ENCODE results near the gene CACHD1. TPM values are rescaled to one million over a fixed set of nuclear protein-coding genes. Genes with fewer than 3 reads are reported as not detected.

Gene CACHD1
- total and polyA plus RNA-seq, 2 donors (not counting 1 experiment from before 2014, with no cell fraction given) = 2.9 to 5.4 TPM

DNA sequence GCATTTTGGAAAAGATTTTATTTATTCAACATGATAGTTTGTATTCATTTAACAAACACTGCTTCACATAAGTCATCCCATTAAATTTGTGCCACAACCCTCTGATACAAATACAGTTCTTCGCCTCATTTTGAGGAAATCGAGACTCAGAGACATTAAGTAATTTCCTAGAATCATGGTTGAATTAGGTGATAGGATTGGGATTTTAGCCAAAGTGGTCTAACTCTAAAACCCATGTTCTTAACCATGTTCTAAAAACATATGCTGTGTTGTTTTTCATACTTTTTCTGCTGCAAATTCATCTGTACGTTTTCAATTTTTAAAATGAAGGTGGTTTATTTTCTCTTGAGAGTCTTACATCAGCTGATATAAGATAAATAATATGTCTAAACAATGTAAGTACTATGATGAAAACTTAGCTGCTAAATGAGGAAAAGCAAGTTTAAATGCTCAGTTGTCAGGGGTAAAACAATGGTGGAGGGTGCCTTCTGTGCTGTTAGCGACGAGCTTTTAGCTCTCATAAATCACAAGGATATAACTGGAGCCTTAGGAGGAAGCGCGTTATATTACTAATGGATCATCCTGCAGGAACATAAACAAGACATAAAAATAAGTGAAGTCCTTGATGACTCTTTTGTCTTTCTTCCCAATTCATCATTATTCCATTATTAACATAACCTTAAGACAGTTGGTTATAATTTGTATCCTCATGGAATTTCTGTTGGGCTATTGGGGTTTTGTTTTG lies 97.7 kb downstream of the CACHD1 start:
- Histone ChIP-seq H3K79me2 (ENCODE audit: control insufficient read depth, insufficient read depth, low read length) (no peaks in the 10 kb centered on the region), H4K20me1 (ENCODE audit: control insufficient read depth, extremely low read depth, insufficient read depth, low read length) (no peaks in the 10 kb centered on the region), H3K9me3 (ENCODE audit: control insufficient read depth, insufficient read depth, low read depth, low read length) (no peaks in the 10 kb centered on the region), H3K4me3 (replicated peaks in 1 of 4; ENCODE audit: control extremely low read depth in 1 of 4, insufficient read depth in 1 of 4, low read depth in 3 of 4, low read length in 4 of 4) (no peak overlapping the region), H3K4me2 (ENCODE audit: extremely low read depth, insufficient read depth, low read length) (no peak overlapping the region), H3K36me3 (ENCODE audit: control insufficient read depth, insufficient read depth, low read length) (no peaks in the 10 kb centered on the region), H3K27ac (ENCODE audit: insufficient read depth, low read length) (no peak overlapping the region), H3K27me3 (ENCODE audit: control insufficient read depth, insufficient read depth, low read length) (no peaks in the 10 kb centered on the region), H2AFZ (ENCODE audit: low read length) (no peak overlapping the region), H3K4me1 (ENCODE audit: control insufficient read depth, extremely low read depth, insufficient read depth, low read length) (no peaks in the 10 kb centered on the region), H3K9ac (ENCODE audit: insufficient read depth, low read length) (no peak overlapping the region)
- TF ChIP-seq CTCF (conservative IDR thresholded peaks at IDR 0.05 in 1 of 2, IDR thresholded peaks at IDR 0.05 in 1 of 2; ENCODE audit: low read depth in 1 of 2, low read length in 2 of 2) (no peak), EZH2 (IDR thresholded peaks at IDR 0.05; ENCODE audit: low read length, missing control alignments) (no peak)
- peak in 1 of 2 donors; percentile 50 for DNase-seq (ENCODE audit: low read depth in 2 of 2)

DNA sequence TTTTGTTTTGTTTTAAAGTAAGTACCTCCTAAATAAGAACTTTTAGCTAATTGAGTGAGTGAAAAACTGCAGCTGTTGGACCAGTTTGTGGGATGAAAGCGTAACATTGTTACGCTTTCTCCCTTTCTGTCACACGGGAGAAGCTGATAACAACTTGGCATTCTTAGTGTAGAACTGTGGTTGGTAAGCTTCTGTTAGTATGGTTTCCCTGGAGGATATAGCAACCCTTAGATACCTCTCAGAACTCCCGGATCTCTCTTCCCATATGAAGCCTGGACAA lies 98.2 kb downstream of the CACHD1 start:
- no peak for TF ChIP-seq CTCF (conservative IDR thresholded peaks at IDR 0.05 in 1 of 2, IDR thresholded peaks at IDR 0.05 in 1 of 2; ENCODE audit: low read depth in 1 of 2, low read length in 2 of 2)
- no peak for TF ChIP-seq EZH2 (IDR thresholded peaks at IDR 0.05; ENCODE audit: low read length, missing control alignments)
- H3K4me3 ChIP-seq (replicated peaks in 1 of 4; ENCODE audit: control extremely low read depth in 1 of 4, insufficient read depth in 1 of 4, low read depth in 3 of 4, low read length in 4 of 4) = no peak overlapping the region
- no peaks in the 10 kb centered on the region for H3K4me1 ChIP-seq (ENCODE audit: control insufficient read depth, extremely low read depth, insufficient read depth, low read length)

DNA sequence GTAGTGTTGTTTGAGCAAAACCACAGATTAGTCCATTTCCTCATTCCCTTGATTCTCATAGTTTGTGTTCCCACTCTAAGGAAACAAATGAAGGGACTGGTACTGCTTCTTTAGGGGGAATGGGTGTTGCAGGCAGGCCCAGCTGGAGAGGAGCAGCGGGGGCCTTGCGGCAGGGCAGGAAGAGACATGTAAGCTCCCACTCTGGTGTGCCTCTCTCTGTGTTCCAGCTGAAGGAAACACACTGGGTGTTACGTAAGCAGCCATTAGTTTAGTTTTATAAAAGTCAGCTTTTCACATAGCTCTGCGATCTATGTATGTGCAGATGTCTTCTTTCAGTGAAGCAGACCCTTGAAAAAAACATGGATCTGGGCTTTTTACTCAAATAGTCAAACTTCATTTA lies 99.5 kb downstream of the CACHD1 start:
- Histone ChIP-seq H3K9ac (ENCODE audit: insufficient read depth, low read length) (no peak overlapping the region), H4K20me1 (ENCODE audit: control insufficient read depth, extremely low read depth, insufficient read depth, low read length) (no peaks in the 10 kb centered on the region), H3K9me3 (ENCODE audit: control insufficient read depth, insufficient read depth, low read depth, low read length) (no peaks in the 10 kb centered on the region), H3K79me2 (ENCODE audit: control insufficient read depth, insufficient read depth, low read length) (no peaks in the 10 kb centered on the region), H3K4me3 (replicated peaks in 1 of 4; ENCODE audit: control extremely low read depth in 1 of 4, insufficient read depth in 1 of 4, low read depth in 3 of 4, low read length in 4 of 4) (no peak overlapping the region), H3K27me3 (ENCODE audit: control insufficient read depth, insufficient read depth, low read length) (no peaks in the 10 kb centered on the region), H3K36me3 (ENCODE audit: control insufficient read depth, insufficient read depth, low read length) (no peaks in the 10 kb centered on the region), H2AFZ (ENCODE audit: low read length) (peak overlapping the region; percentile 54), H3K27ac (ENCODE audit: insufficient read depth, low read length) (no peak overlapping the region), H3K4me2 (ENCODE audit: extremely low read depth, insufficient read depth, low read length) (no peak overlapping the region), H3K4me1 (ENCODE audit: control insufficient read depth, extremely low read depth, insufficient read depth, low read length) (no peaks in the 10 kb centered on the region)
- TF ChIP-seq CTCF (conservative IDR thresholded peaks at IDR 0.05 in 1 of 2, IDR thresholded peaks at IDR 0.05 in 1 of 2; ENCODE audit: low read depth in 1 of 2, low read length in 2 of 2) = no peak
- TF ChIP-seq EZH2 (IDR thresholded peaks at IDR 0.05; ENCODE audit: low read length, missing control alignments) = no peak
- DNase-seq (ENCODE audit: low read depth in 2 of 2) = peak in 1 of 2 donors; percentile 38

More for the DNA sequence above, 98.2 kb downstream of the CACHD1 start:
- H3K36me3 ChIP-seq (ENCODE audit: control insufficient read depth, insufficient read depth, low read length) = no peaks in the 10 kb centered on the region
- H3K27ac ChIP-seq (ENCODE audit: insufficient read depth, low read length) = no peak overlapping the region
- H3K4me2 ChIP-seq (ENCODE audit: extremely low read depth, insufficient read depth, low read length) = no peak overlapping the region
- H3K27me3 ChIP-seq (ENCODE audit: control insufficient read depth, insufficient read depth, low read length) = no peaks in the 10 kb centered on the region
- H3K79me2 ChIP-seq (ENCODE audit: control insufficient read depth, insufficient read depth, low read length) = no peaks in the 10 kb centered on the region
- H2AFZ ChIP-seq (ENCODE audit: low read length) = no peak overlapping the region
- no peaks in the 10 kb centered on the region for H4K20me1 ChIP-seq (ENCODE audit: control insufficient read depth, extremely low read depth, insufficient read depth, low read length)
- H3K9me3 ChIP-seq (ENCODE audit: control insufficient read depth, insufficient read depth, low read depth, low read length) = no peaks in the 10 kb centered on the region
- no peak for DNase-seq (ENCODE audit: low read depth in 2 of 2)
- no peak overlapping the region for H3K9ac ChIP-seq (ENCODE audit: insufficient read depth, low read length)
